Measurements from ENCODE around the gene B4GALT1. TPM values are rescaled to one million over a fixed set of nuclear protein-coding genes. Genes with fewer than 3 reads are reported as not detected.

The B4GALT1 gene
- total and polyA plus RNA-seq, 9 donors = 35.8 to 226 (median 88.3) TPM

DNA sequence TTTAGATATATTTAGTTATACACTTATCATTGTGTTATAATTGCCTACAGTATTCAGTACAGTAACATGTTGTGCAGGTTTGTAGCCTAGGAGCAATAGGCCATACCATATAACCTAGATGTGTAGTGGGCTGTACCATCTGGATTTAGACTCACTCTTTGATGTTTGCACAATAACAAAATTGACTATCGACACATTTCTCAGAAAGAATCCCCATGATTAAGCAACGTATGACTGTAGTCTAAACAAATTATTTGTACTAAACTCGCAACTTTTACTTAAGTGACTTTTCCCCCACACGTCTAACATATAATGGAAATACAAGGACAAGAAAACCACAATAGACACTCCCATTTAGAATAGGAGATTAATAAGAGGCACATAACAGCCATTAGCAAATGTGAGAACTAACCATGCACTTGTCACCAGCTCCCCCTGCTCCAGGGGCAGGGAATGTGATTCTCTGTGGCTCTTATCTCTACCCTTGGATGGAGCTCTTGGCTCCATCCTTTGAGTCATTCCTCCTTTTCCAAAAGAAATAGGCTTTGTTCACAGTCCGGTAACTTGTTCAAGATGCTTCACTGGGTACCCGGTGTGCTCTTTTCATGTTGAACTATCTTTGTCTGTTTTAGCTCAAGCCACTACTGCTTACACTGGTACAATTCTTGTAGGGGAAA is 8.7 kb upstream of the B4GALT1 start:
- Histone ChIP-seq H3K4me3 (no peak overlapping the region), H3K4me1 (ENCODE audit: insufficient read depth) (peaks cover 3% of the 10 kb centered on the region), H3K27ac (no peak overlapping the region), H3K9me3 (no peaks in the 10 kb centered on the region), H3K27me3 (no peaks in the 10 kb centered on the region), H3K36me3 (no peaks in the 10 kb centered on the region)
- 61 to 72% (median 67%) methylated on average over 6 of the region's 6 CpGs for WGBS, 3 donors
- DNase-seq = no peak
- intact Hi-C loops (cut with DNase I) = no loop called here
- no peak for TF ChIP-seq EP300 (IDR thresholded peaks at IDR 0.05)
- TF ChIP-seq, protein P1, sequence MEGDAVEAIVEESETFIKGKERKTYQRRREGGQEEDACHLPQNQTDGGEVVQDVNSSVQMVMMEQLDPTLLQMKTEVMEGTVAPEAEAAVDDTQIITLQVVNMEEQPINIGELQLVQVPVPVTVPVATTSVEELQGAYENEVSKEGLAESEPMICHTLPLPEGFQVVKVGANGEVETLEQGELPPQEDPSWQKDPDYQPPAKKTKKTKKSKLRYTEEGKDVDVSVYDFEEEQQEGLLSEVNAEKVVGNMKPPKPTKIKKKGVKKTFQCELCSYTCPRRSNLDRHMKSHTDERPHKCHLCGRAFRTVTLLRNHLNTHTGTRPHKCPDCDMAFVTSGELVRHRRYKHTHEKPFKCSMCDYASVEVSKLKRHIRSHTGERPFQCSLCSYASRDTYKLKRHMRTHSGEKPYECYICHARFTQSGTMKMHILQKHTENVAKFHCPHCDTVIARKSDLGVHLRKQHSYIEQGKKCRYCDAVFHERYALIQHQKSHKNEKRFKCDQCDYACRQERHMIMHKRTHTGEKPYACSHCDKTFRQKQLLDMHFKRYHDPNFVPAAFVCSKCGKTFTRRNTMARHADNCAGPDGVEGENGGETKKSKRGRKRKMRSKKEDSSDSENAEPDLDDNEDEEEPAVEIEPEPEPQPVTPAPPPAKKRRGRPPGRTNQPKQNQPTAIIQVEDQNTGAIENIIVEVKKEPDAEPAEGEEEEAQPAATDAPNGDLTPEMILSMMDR (IDR thresholded peaks at IDR 0.05) = no peak
- no peak for TF ChIP-seq POLR2A (IDR thresholded peaks at IDR 0.05)

DNA sequence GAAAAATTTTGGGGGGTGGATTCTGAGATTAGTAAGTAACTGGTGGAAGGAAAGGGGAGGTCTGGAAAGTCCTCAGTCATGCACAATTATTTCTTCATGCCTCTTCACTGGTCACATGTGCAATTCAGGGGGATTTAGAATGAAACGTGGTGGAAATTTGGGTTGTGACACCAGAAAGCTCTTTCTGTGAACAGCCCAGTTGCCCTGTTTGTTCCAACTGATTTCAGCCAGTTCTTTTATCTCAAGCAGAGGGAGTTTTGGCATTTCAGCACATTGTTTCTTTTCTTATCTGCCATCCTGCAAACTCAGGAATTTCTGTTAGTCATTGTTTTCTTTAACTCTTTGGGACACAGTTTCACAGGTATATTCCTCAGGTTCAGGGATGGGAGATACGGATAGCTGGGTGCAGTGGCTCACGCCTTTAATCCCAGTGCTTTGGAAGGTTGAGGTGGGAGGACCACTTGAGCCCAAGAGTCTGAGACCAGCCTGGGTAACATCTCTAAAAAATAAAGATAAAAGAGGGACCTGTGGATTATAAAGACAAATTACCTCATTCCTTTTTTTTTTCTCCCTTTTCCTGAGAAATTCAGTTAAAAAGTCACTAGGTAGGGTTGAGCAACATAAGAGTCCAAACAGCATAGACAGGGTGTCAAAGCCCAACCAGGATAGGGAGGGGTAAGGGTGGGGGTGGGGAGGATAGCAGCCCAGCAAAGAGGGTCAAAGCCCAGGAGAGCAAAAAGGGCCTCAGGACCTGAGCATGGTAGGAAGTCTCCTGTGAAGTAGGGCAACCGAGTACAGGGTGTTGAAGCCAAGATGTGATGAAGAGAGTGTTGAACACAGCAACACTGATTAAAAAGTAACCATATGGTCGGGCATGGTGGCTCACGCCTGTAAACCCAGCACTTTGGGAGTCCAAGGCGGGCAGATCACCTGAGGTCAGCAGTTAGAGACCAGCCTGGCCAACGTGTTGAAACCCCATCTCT is 5.4 kb upstream of the B4GALT1 start:
- DNase-seq = no peak
- intact Hi-C loops (cut with DNase I) = no loop called here
- Histone ChIP-seq H3K9me3 (no peaks in the 10 kb centered on the region), H3K4me3 (no peak overlapping the region), H3K27me3 (no peaks in the 10 kb centered on the region), H3K4me1 (ENCODE audit: insufficient read depth) (peaks cover 7% of the 10 kb centered on the region), H3K27ac (peak overlapping the region in 1 of 2 donors; percentile 49), H3K36me3 (no peaks in the 10 kb centered on the region)
- no peak for TF ChIP-seq POLR2A (IDR thresholded peaks at IDR 0.05)
- no peak for TF ChIP-seq EP300 (IDR thresholded peaks at IDR 0.05)
- TF ChIP-seq, protein P1 (IDR thresholded peaks at IDR 0.05) = no peak
- WGBS, 3 donors = 74 to 80% (median 75%) methylated on average over 8 of the region's 8 CpGs

DNA sequence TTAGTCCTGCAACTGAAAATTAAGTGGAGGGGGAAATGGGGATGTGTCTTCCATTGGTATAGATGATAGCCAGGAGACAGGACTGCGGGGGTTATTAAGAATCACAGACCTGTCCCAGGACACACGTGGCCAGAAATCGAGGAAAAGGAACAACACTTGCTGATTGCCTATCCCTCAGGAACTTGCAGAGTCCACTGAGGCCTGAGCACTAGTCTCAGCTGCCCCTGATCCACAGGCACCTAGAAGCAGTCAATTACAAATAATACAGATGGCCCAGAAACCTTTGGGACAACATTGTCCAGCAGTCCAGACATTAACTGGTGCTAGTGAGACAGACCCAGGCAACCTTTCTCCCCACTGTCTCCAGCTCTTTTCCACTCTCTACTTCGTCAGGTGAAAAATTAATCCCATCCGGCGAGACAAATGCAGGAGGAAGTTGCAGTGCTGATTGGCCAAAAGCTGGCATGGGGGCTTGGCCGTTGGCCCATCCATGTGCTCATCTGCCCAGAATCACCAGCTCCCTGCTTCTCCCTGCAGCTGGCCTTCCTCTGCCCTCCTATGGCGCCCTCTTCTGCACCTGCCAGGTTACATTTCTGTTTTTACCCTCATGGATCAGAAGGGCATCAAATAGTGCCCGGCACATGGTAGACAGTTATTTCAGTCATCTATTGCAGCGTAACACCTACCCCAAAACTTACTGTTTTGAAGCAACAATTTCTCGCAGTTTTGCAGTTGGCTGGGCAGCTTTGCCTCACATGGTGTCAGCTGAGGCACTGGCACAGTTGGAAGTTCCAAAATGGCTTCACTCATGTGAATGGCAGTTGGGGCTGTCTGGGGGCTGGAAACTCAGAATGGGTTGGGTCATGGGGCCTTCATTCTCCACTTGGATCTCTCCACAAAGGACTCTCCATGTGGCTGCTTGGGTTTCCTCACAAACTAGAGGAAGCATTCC is 3.6 kb upstream of the B4GALT1 start:
- Histone ChIP-seq H3K4me1 (ENCODE audit: insufficient read depth) (peaks cover 7% of the 10 kb centered on the region), H3K27ac (no peak overlapping the region)
- intact Hi-C loops (cut with DNase I) = no loop called here

More for the DNA sequence above, 3.6 kb upstream of the B4GALT1 start:
- no peak overlapping the region for H3K4me3 ChIP-seq
- H3K9me3 ChIP-seq = no peaks in the 10 kb centered on the region
- 83 to 89% (median 85%) methylated on average over 11 of the region's 11 CpGs for WGBS, 3 donors
- no peaks in the 10 kb centered on the region for H3K36me3 ChIP-seq
- DNase-seq = peak in 2 of 5 donors; percentile 47
- H3K27me3 ChIP-seq = no peaks in the 10 kb centered on the region
- TF ChIP-seq, protein P1 (IDR thresholded peaks at IDR 0.05) = no peak
- TF ChIP-seq POLR2A (IDR thresholded peaks at IDR 0.05) = no peak
- TF ChIP-seq EP300 (IDR thresholded peaks at IDR 0.05) = no peak

Data from ovary (tissue), 9 donors.